Endothelial cell (in vitro differentiated cells): ENCODE measurements around the gene ZNF492. TPM values are rescaled to one million over a fixed set of nuclear protein-coding genes. Genes with fewer than 3 reads are reported as not detected.

ENCODE experiments used
- DNase-seq: peaks from one replicate; pipeline ENCODE4 v3.0.0; 2021; ENCODE audit warnings: low spot score
- H3K27ac Mint-ChIP-seq: one replicate; pipeline ENCODE4 v1.8.0; 2021; ENCODE audit warnings: mixed read lengths, inconsistent platforms; ENCODE audit not compliant: unreplicated experiment
- H3K27me3 Mint-ChIP-seq: one replicate; pipeline ENCODE4 v1.8.0; 2021; ENCODE audit warnings: mild to moderate bottlenecking, moderate library complexity, mixed read lengths, inconsistent platforms; ENCODE audit not compliant: unreplicated experiment
- H3K36me3 Mint-ChIP-seq: one replicate; pipeline ENCODE4 v1.8.0; 2021; ENCODE audit warnings: mild to moderate bottlenecking, low read depth, mixed read lengths, inconsistent platforms; ENCODE audit not compliant: unreplicated experiment
- H3K4me1 Mint-ChIP-seq: one replicate; pipeline ENCODE4 v1.8.0; 2021; ENCODE audit warnings: mild to moderate bottlenecking, mixed read lengths, inconsistent platforms; ENCODE audit not compliant: unreplicated experiment
- H3K4me3 Mint-ChIP-seq: one replicate; pipeline ENCODE4 v1.8.0; 2021; ENCODE audit warnings: mild to moderate bottlenecking, mixed read lengths, inconsistent platforms; ENCODE audit not compliant: unreplicated experiment
- H3K9me3 Mint-ChIP-seq: one replicate; pipeline ENCODE4 v1.8.0; 2021; ENCODE audit warnings: mixed read lengths, inconsistent platforms; ENCODE audit not compliant: unreplicated experiment
- total RNA-seq: library from RNA; stranded (reverse); fragmentation: NEBNext Ultra II Directional; extraction: Animal tissue kit (Norgen Biotek cat#: 25700); gene quantifications from one replicate; pipeline ENCODE4 v1.2.1, GENCODE V29; 2021; ENCODE audit not compliant: unreplicated experiment
- TF ChIP-seq, protein P1 (sequence below): fragments of 200-600 bp; sonication (generic); IDR thresholded peaks from one replicate; pipeline ENCODE4 v1.5.0; 2021; ENCODE audit warnings: antibody characterized with exemption; ENCODE audit not compliant: unreplicated experiment

Gene ZNF492
- total RNA-seq, 1 donor from 2014 or later: not detected

DNA sequence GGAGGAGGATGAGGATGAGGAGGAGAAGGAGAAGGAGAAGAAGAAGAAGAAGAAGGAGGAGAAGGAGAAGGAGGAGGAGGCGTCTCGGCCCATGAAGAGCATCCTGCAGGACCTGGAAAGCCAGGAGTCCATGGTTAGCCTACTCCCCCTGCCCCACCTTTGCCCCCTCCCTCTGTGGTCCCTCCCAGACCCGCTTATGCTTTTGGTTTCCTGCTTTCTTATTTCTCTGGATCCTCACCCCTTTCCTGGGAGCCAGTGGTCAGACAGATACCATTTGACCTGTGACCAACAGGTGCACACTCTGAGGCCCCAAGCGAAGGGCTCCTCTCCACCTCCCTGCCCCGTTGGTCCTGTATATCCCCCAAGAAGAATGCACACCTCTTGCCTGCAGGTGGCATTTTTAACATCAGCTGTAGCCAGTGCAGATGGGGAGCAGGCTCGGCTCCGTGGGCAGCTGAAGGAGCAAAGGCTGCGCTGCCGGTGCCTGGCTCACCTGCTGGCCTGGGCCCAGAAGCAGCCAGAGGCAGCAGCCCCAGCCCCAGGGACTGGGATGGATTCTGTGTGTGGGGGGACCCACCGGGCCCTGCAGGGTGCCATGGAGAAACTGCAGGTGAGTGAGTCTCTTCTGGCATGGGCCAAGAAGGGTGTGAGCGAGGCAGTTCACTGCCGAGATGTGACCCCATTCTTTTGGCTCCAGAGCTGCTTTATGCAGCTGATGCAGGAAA lies 32.1 kb upstream of the ZNF492 start:
- Mint-ChIP-seq H3K9me3 (peaks cover 54% of the 10 kb centered on the region), H3K36me3 (peaks cover 36% of the 10 kb centered on the region), H3K4me3 (no peak overlapping the region), H3K4me1 (no peaks in the 10 kb centered on the region), H3K27ac (peak overlapping the region; percentile 30), H3K27me3 (peaks cover 29% of the 10 kb centered on the region)
- DNase-seq: no peak
- TF ChIP-seq, protein P1, sequence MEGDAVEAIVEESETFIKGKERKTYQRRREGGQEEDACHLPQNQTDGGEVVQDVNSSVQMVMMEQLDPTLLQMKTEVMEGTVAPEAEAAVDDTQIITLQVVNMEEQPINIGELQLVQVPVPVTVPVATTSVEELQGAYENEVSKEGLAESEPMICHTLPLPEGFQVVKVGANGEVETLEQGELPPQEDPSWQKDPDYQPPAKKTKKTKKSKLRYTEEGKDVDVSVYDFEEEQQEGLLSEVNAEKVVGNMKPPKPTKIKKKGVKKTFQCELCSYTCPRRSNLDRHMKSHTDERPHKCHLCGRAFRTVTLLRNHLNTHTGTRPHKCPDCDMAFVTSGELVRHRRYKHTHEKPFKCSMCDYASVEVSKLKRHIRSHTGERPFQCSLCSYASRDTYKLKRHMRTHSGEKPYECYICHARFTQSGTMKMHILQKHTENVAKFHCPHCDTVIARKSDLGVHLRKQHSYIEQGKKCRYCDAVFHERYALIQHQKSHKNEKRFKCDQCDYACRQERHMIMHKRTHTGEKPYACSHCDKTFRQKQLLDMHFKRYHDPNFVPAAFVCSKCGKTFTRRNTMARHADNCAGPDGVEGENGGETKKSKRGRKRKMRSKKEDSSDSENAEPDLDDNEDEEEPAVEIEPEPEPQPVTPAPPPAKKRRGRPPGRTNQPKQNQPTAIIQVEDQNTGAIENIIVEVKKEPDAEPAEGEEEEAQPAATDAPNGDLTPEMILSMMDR: no peak

DNA sequence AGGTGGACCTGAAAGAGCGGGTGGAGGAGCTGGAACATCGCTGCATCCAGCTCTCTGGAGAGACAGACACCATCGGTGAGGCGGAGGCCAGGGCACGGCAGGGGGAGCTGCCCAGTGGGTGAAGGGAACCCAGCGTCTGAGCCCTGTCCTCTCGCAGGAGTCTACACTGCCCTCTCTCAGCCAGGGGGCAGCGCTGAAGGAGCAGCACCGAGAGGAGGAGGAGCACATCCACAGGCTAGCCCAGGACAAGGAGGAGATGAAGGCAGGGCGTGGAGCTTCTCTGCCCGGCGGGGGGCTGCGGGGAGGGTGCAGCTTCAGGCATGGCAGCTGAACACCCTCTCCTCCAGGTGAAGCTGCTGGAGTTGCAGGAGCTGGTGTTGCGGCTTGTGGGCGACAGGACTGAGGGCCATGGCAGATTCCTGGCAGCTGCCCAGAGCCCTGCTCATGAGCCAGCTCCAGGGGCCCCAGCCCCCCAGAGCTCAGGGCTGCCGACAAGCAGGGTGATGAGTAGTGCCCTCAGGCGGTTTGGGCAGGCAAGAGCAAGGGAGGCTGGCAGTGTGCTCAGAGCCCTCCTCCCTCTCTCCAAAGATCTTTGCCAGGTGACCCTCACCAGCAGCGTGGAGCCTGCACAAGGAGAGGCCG lies 31.4 kb upstream of the ZNF492 start:
- no peaks in the 10 kb centered on the region for H3K4me1 Mint-ChIP-seq
- H3K36me3 Mint-ChIP-seq: peaks cover 40% of the 10 kb centered on the region
- H3K4me3 Mint-ChIP-seq: no peak overlapping the region
- DNase-seq: no peak
- H3K27ac Mint-ChIP-seq: no peak overlapping the region
- TF ChIP-seq, protein P1: no peak
- H3K27me3 Mint-ChIP-seq: peaks cover 27% of the 10 kb centered on the region
- peaks cover 55% of the 10 kb centered on the region for H3K9me3 Mint-ChIP-seq

DNA sequence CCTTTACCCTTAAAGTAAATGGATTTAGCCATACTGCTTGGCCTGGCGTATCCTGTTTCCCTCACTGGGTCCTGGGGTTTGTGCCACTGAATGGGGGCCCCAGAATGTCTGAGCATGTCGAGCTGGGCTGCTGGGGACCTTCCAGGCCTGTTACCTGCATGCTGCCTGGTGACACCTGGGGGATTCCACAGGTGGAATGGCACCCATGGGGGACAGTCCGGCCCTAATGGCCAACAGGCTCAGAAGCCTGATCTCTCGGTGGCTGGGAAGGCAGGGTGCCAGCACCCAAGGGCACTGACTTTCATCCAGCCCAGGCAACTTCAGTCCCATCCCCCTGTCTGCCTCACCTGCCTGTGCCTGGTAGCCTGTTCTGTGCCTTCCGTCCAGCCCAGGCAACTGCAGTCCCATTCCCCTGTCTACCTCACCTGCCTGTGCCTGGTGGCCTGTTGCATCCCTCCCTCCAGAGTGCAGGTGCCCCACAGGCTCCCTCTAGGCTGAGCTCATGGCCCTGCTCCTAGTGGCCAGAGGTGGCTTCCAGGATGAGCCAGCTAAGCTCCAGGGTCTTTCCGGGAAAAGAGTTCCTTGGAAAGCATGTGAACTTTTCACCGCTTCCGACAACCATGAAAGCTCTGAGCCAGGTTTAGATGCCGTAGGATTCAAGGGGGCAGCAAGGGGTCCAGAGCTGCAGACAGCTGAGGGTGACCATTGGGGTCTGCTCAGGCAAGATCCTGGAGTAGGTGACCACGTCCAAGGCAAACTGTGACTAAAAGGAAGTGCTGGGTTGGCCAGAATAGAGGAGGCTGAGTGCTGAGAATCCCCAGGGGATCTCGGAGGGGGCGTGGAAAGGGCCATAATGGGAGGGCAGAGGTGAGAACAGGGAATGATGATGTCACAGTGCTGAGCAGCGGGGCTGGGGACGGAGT lies 30.3 kb upstream of the ZNF492 start:
- H3K4me3 Mint-ChIP-seq: no peak overlapping the region
- H3K9me3 Mint-ChIP-seq: peaks cover 52% of the 10 kb centered on the region
- TF ChIP-seq, protein P1: no peak
- peaks cover 41% of the 10 kb centered on the region for H3K36me3 Mint-ChIP-seq
- H3K27me3 Mint-ChIP-seq: peaks cover 32% of the 10 kb centered on the region
- no peak for DNase-seq
- H3K4me1 Mint-ChIP-seq: no peaks in the 10 kb centered on the region
- H3K27ac Mint-ChIP-seq: no peak overlapping the region

DNA sequence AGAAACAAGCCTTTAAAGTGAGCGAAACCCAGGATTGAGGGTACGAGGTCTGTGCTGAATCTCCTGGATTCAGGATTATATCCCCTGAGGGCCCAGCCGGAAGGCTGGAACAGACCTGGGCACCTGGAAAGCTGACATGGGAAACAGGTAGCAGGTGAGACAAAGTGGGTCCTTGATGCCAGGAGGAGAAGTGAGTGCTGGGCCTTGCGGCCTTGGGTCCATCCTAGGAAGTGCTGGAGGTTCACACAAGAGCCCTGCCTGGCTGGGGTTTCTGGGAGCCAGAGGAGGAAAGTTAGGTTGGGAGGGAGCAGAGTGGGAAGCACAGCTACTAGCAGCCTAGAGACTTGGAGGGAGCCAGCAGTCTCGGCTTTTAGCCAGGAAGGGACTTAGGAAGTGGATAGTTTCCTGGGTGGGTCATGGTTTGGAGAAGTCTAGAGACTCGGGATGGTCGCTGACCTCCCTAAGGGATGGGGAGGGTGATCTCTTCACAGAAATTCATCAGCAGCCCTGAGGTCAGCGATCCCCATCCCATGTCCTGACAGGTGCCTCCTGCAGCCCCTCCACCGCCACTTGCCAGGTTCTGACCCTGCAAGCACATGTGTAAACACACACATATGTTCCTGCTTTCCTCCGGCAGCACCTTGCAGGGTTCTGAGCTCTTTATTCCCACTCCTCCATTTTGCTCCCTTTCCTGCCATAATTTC lies 29.4 kb upstream of the ZNF492 start:
- Mint-ChIP-seq H3K27me3 (peaks cover 32% of the 10 kb centered on the region), H3K4me3 (no peak overlapping the region), H3K9me3 (peaks cover 48% of the 10 kb centered on the region), H3K27ac (no peak overlapping the region), H3K4me1 (no peaks in the 10 kb centered on the region), H3K36me3 (peaks cover 38% of the 10 kb centered on the region)
- TF ChIP-seq, protein P1: no peak
- no peak for DNase-seq
